Neural cell (in vitro differentiated cells): Measurements from ENCODE around the gene ZBTB7C. TPM values are rescaled to one million over a fixed set of nuclear protein-coding genes. Genes with fewer than 3 reads are reported as not detected.

ENCODE experiments used
- H2AFZ ChIP-seq: fragments of 200-600, 300-800 bp; sonication (generic), shearing (Covaris generic); 2 replicates; pipeline ENCODE4 v1.6.0; 2014; ENCODE audit warnings: low read depth, mild to moderate bottlenecking, antibody characterized with exemption, low read length, moderate library complexity
- H3F3A ChIP-seq: fragments of 200-600 bp; shearing (Covaris generic); 2 replicates; pipeline ENCODE4 v1.6.1; 2016; ENCODE audit warnings: mild to moderate bottlenecking, moderate library complexity, mixed read lengths, antibody characterized with exemption, low read length; ENCODE audit not compliant: insufficient read depth, poor library complexity, severe bottlenecking
- H3K27ac ChIP-seq: fragments of 200-600, 300-800 bp; sonication (generic), shearing (Covaris generic); 2 replicates; pipeline ENCODE4 v1.5.1; 2014; ENCODE audit warnings: mild to moderate bottlenecking, low read length, moderate library complexity
- H3K27me3 ChIP-seq: fragments of 300-800, 200-600 bp; sonication (generic), shearing (Covaris generic); 2 replicates; pipeline ENCODE4 v1.6.0; 2014; ENCODE audit warnings: mild to moderate bottlenecking, low read depth, low read length, moderate library complexity; ENCODE audit not compliant: insufficient read depth
- H3K36me3 ChIP-seq: fragments of 300-800, 200-600 bp; sonication (generic), shearing (Covaris generic); 2 replicates; pipeline ENCODE4 v1.5.1; 2014; ENCODE audit warnings: mild to moderate bottlenecking, antibody characterized with exemption, low read length, moderate library complexity; ENCODE audit not compliant: insufficient read depth
- H3K4me2 ChIP-seq: fragments of 300-800, 200-600 bp; sonication (generic), shearing (Covaris generic); 2 replicates; pipeline ENCODE4 v1.6.0; 2014; ENCODE audit warnings: mild to moderate bottlenecking, low read length
- H3K4me3 ChIP-seq: fragments of 300-800, 200-600 bp; sonication (generic), shearing (Covaris generic); 2 replicates; pipeline ENCODE4 v1.5.1; 2014; ENCODE audit warnings: mild to moderate bottlenecking, low read length, moderate library complexity
- H3K79me2 ChIP-seq: fragments of 200-600 bp; shearing (Covaris generic); replicated peaks from 2 replicates; pipeline ENCODE4 v1.6.0; 2014; ENCODE audit warnings: mild to moderate bottlenecking, low read length, moderate library complexity; ENCODE audit not compliant: insufficient read depth
- H3K9ac ChIP-seq: fragments of 300-800, 200-600 bp; sonication (generic), shearing (Covaris generic); 2 replicates; pipeline ENCODE4 v1.6.1; 2016; ENCODE audit warnings: mild to moderate bottlenecking, low read length, mixed read lengths
- H3K9me2 ChIP-seq: fragments of 200-600 bp; shearing (Covaris generic); 2 replicates; pipeline ENCODE4 v1.6.1; 2016; ENCODE audit warnings: mild to moderate bottlenecking, low read length, mixed read lengths; ENCODE audit not compliant: insufficient read depth
- H3K9me3 ChIP-seq: fragments of 200-600, 300-800 bp; sonication (generic), shearing (Covaris generic); 2 replicates; pipeline ENCODE4 v1.6.1; 2016; ENCODE audit warnings: mild to moderate bottlenecking, mixed run types, low read length, moderate library complexity, mixed read lengths
- H4K20me1 ChIP-seq: fragments of 200-600 bp; shearing (Covaris generic); 2 replicates; pipeline ENCODE4 v1.6.1; 2016; ENCODE audit warnings: mild to moderate bottlenecking, mixed run types; ENCODE audit not compliant: insufficient read depth
- EP300 ChIP-seq: fragments of 450-650 bp; conservative IDR thresholded peaks from 2 replicates; pipeline ENCODE4 v1.6.1; 2014; ENCODE audit warnings: antibody characterized with exemption, mild to moderate bottlenecking, moderate library complexity; ENCODE audit not compliant: poor library complexity, severe bottlenecking
- EZH2 ChIP-seq: fragments of 200-600, 300-800 bp; shearing (Covaris generic), sonication (generic); IDR thresholded peaks from 2 replicates; pipeline ENCODE4 v1.6.1; 2014; ENCODE audit warnings: antibody characterized with exemption, low read length, borderline replicate concordance, mild to moderate bottlenecking; ENCODE audit not compliant: insufficient read depth, poor library complexity, severe bottlenecking
- MXI1 ChIP-seq: fragments of 450-650 bp; conservative IDR thresholded peaks from 2 replicates; pipeline ENCODE4 v1.6.1; 2014; ENCODE audit warnings: antibody characterized with exemption, mild to moderate bottlenecking; ENCODE audit not compliant: poor library complexity, severe bottlenecking
- POLR2AphosphoS5 ChIP-seq: IDR thresholded peaks from 2 replicates; pipeline ENCODE4 v1.6.1; 2012
- RAD21 ChIP-seq: fragments of 450-650 bp; conservative IDR thresholded peaks from 2 replicates; pipeline ENCODE4 v1.6.1; 2014; ENCODE audit warnings: antibody characterized with exemption, mild to moderate bottlenecking, moderate library complexity
- SMC3 ChIP-seq: fragments of 450-650 bp; conservative IDR thresholded peaks from 2 replicates; pipeline ENCODE4 v1.6.1; 2014; ENCODE audit warnings: antibody characterized with exemption, mild to moderate bottlenecking, moderate library complexity; ENCODE audit not compliant: poor library complexity
- TAF1 ChIP-seq: IDR thresholded peaks from 2 replicates; pipeline ENCODE4 v1.6.1; 2012; ENCODE audit warnings: low read depth
- polyA plus RNA-seq: library from polyadenylated mRNA; depleted of rRNA; stranded (reverse); fragments of >200 nt; gene quantifications from 2 replicates; pipeline ENCODE4 v1.2.3, GENCODE V29; 2014
- TF ChIP-seq, protein P1 (sequence below): IDR thresholded peaks from 2 replicates; pipeline ENCODE4 v1.6.1; 2012; ENCODE audit warnings: borderline replicate concordance
- TF ChIP-seq, protein P2 (sequence below): fragments of 450-650 bp; IDR thresholded peaks from 2 replicates; pipeline ENCODE4 v1.5.1; 2014; ENCODE audit warnings: antibody characterized with exemption, mild to moderate bottlenecking, moderate library complexity; ENCODE audit not compliant: poor library complexity, severe bottlenecking

The ZBTB7C gene
- polyA plus RNA-seq, 1 donor from 2014 or later: 2.4 TPM

DNA sequence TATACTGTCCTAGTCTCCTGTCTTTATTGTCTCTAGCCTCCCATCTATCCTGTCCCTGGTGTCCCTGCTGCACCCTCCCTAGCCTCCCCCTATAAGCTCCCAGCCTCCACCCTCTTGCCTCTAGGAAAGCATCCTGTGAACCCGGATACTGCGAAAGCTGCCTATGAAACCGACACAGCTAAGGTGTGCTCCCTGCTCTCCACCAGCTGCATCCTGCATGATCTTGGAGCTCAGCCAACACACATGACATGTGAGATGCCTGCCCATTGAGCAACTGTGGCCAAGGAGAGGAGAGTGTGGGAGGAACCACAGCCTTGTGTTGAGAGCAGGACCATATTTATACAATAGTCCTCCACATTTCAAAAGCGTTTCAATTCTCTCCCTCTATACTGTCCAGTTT, 187.1 kb downstream of the ZBTB7C start:
- Histone ChIP-seq H3F3A (no peaks in the 10 kb centered on the region), H2AFZ (no peak overlapping the region), H3K9ac (no peak overlapping the region), H3K9me2 (no peaks in the 10 kb centered on the region), H3K36me3 (no peaks in the 10 kb centered on the region), H3K9me3 (no peaks in the 10 kb centered on the region), H3K4me2 (no peak overlapping the region), H3K27ac (no peak overlapping the region), H3K79me2 (no peaks in the 10 kb centered on the region), H4K20me1 (no peaks in the 10 kb centered on the region), H3K4me3 (no peak overlapping the region), H3K27me3 (no peaks in the 10 kb centered on the region)
- TF ChIP-seq EP300 (no peak), SMC3 (no peak), RAD21 (no peak), MXI1 (no peak), TAF1 (no peak), POLR2AphosphoS5 (no peak), EZH2 (no peak)
- TF ChIP-seq, protein P1, sequence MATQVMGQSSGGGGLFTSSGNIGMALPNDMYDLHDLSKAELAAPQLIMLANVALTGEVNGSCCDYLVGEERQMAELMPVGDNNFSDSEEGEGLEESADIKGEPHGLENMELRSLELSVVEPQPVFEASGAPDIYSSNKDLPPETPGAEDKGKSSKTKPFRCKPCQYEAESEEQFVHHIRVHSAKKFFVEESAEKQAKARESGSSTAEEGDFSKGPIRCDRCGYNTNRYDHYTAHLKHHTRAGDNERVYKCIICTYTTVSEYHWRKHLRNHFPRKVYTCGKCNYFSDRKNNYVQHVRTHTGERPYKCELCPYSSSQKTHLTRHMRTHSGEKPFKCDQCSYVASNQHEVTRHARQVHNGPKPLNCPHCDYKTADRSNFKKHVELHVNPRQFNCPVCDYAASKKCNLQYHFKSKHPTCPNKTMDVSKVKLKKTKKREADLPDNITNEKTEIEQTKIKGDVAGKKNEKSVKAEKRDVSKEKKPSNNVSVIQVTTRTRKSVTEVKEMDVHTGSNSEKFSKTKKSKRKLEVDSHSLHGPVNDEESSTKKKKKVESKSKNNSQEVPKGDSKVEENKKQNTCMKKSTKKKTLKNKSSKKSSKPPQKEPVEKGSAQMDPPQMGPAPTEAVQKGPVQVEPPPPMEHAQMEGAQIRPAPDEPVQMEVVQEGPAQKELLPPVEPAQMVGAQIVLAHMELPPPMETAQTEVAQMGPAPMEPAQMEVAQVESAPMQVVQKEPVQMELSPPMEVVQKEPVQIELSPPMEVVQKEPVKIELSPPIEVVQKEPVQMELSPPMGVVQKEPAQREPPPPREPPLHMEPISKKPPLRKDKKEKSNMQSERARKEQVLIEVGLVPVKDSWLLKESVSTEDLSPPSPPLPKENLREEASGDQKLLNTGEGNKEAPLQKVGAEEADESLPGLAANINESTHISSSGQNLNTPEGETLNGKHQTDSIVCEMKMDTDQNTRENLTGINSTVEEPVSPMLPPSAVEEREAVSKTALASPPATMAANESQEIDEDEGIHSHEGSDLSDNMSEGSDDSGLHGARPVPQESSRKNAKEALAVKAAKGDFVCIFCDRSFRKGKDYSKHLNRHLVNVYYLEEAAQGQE: no peak
- TF ChIP-seq, protein P2, sequence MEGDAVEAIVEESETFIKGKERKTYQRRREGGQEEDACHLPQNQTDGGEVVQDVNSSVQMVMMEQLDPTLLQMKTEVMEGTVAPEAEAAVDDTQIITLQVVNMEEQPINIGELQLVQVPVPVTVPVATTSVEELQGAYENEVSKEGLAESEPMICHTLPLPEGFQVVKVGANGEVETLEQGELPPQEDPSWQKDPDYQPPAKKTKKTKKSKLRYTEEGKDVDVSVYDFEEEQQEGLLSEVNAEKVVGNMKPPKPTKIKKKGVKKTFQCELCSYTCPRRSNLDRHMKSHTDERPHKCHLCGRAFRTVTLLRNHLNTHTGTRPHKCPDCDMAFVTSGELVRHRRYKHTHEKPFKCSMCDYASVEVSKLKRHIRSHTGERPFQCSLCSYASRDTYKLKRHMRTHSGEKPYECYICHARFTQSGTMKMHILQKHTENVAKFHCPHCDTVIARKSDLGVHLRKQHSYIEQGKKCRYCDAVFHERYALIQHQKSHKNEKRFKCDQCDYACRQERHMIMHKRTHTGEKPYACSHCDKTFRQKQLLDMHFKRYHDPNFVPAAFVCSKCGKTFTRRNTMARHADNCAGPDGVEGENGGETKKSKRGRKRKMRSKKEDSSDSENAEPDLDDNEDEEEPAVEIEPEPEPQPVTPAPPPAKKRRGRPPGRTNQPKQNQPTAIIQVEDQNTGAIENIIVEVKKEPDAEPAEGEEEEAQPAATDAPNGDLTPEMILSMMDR: no peak

DNA sequence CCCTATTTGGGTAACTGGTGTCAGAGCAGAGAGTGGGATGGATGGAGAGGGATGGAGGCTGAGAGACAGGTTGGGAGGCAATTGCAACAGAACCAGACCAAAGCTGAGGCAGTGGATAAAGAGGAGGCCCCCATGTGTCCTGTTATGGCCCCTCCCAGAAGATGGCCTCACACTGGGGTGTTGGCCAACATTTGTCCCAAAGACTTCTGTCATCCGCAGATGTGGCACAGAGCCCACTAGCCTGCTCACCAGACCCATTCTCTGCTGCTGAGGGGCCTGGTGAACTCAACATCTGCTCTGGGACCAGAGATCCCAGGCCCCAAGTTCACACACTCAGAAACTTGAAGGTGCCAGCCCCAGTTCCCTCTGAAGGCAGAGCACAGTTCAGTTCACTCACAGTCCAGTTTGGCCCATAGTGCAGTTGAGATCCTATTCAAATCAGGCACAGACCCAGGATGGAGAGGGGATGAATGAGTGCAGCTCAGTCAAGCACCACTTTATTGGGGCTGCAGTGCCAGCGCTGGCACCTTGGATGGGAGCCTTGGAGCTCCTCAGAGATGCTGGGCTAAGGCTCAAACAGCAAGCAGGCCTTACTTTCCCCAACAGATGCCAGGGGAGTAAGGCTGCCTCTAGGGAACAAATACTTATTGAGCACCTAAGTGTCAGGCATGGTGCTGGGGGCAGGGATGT, 189.2 kb downstream of the ZBTB7C start:
- Histone ChIP-seq H3K79me2 (no peaks in the 10 kb centered on the region), H3F3A (no peaks in the 10 kb centered on the region), H3K27me3 (no peaks in the 10 kb centered on the region), H2AFZ (no peak overlapping the region), H3K4me3 (no peak overlapping the region), H3K36me3 (no peaks in the 10 kb centered on the region), H3K27ac (no peak overlapping the region), H3K4me2 (no peak overlapping the region), H3K9me3 (no peaks in the 10 kb centered on the region), H3K9me2 (no peaks in the 10 kb centered on the region), H4K20me1 (no peaks in the 10 kb centered on the region), H3K9ac (no peak overlapping the region)
- TF ChIP-seq EP300 (no peak), SMC3 (no peak), EZH2 (no peak), TAF1 (no peak), POLR2AphosphoS5 (no peak), RAD21 (no peak), MXI1 (no peak)
- TF ChIP-seq, protein P2: no peak
- TF ChIP-seq, protein P1: no peak
